Fibroblast of villous mesenchyme (primary cell): ENCODE measurements around the gene MRFAP1L1. TPM values are rescaled to one million over a fixed set of nuclear protein-coding genes. Genes with fewer than 3 reads are reported as not detected.
A peak's percentile ranks its signal among the peaks of the same experiment; 100 is the strongest.
"Not testable (repeated sequence)": the region's sequence is repeated elsewhere in the genome, so short reads cannot be mapped to it uniquely, and the experiment has no call there.

Experiments used
- DNase-seq: peaks from one replicate; pipeline ENCODE4 v3.0.0-alpha.2; 2010; ENCODE audit warnings: low read depth
- H3K4me3 ChIP-seq: 2 replicates; pipeline ENCODE4 v1.5.1; 2011; ENCODE audit warnings: low read depth, mild to moderate bottlenecking, low read length
- total RNA-seq: library from RNA; depleted of rRNA; stranded (reverse); fragments of >200 nt; gene quantifications from 2 replicates; pipeline ENCODE4 v1.2.3, GENCODE V29; 2012
- TF ChIP-seq, protein P1 (sequence below): IDR thresholded peaks from 2 replicates; pipeline ENCODE4 v1.5.1; 2012; ENCODE audit warnings: low read depth, mild to moderate bottlenecking, low read length; ENCODE audit not compliant: insufficient read depth

The MRFAP1L1 gene
- total RNA-seq, 1 donor, result 42.7 TPM

DNA sequence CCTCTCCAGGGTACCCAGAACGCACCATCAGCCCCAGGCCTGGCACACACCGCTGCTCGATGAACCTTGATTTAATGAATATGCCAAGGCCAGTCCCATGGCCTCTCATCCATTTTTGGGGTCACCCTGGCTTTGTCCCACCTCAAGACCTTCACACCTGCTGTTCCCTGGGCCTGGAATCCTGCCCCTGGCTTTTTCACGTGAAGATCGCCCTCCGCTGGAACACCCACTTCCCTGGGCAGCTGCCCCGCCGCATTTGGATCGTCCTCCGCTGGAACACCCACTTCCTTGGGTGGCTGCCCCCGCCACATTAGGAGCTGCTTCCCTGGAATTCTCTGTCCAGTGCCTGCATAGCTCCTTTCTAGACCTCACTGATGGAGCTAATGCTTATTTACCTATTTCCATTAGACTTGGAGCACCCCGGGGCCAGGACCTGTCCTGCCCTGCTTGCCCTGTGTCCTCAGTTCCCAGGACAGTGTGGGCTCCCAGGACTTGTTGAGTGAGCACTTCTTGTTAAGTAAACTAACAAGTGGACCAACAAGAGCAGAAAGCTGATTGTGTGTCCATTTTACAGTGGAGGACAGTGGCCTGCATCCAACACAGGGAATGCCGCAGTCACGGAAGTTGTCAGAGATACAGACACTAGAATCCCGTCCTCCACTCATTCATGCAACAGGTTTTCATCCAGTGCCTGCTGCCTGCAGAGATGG is 18.8 kb upstream of the MRFAP1L1 start:
- TF ChIP-seq, protein P1, sequence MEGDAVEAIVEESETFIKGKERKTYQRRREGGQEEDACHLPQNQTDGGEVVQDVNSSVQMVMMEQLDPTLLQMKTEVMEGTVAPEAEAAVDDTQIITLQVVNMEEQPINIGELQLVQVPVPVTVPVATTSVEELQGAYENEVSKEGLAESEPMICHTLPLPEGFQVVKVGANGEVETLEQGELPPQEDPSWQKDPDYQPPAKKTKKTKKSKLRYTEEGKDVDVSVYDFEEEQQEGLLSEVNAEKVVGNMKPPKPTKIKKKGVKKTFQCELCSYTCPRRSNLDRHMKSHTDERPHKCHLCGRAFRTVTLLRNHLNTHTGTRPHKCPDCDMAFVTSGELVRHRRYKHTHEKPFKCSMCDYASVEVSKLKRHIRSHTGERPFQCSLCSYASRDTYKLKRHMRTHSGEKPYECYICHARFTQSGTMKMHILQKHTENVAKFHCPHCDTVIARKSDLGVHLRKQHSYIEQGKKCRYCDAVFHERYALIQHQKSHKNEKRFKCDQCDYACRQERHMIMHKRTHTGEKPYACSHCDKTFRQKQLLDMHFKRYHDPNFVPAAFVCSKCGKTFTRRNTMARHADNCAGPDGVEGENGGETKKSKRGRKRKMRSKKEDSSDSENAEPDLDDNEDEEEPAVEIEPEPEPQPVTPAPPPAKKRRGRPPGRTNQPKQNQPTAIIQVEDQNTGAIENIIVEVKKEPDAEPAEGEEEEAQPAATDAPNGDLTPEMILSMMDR, result no peak
- no peak for DNase-seq

DNA sequence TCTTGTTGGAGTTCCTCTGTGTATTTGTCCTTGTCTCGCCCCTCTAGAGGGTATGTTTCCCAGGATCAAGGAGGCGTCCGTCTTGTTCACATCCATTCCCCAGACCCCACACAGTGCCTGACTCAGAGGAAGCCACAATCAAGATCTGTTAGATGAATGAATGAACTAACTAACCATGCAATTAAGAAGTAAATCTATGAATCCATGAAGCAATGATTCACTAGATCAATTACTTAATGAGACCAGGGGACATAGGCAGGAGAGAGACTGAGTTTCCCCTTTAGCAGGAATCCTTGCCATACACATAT is 18.2 kb upstream of the MRFAP1L1 start:
- no peak overlapping the region for H3K4me3 ChIP-seq
- DNase-seq, result no peak
- TF ChIP-seq, protein P1, result no peak

More for the DNA sequence above, 18.8 kb upstream of the MRFAP1L1 start:
- no peak overlapping the region for H3K4me3 ChIP-seq

DNA sequence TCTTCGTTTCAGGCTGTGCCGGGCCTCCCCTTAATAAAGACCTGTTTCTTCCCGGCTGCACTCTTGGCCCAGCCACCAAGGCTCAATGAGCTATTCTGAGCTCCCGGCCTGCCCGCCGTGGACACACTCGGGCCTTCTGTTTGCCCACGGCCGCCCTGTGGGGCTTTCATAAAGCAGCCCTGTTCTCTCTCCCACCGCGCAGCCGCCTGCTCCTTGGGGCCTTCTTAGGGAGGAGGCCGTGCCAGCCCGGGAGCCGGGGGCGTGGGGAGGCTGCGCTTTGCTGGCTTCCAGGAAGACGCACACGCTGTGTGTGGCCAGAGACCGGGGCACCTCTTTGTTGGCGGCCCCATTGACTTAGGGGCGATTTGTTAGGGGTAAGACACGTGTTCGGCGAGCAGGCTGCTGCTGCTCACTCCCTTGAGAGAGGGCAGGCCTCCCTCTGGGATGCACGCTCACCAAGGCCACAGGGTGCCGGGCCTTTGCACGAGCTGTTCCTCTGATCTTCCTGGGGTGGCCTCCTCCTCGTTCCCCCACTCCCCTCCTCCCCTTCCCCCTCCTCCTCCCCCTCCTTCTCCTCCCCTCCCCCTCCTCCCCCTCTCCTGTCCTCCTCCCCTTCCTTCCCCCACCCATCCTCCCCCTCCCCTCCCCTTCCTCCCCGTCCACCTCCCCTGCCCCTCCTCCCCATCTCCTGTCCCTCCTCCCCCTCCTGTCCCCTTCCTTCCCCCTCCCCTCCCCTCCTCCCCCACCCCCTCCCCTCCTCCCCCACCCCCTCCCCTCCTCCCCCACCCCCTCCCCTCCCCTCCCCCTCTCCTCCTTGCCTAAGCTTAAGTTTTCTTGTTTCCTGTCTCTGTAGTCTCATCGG is 17.6 kb upstream of the MRFAP1L1 start:
- TF ChIP-seq, protein P1, result no peak
- DNase-seq, result peak; percentile 46
- H3K4me3 ChIP-seq, result no peak overlapping the region

DNA sequence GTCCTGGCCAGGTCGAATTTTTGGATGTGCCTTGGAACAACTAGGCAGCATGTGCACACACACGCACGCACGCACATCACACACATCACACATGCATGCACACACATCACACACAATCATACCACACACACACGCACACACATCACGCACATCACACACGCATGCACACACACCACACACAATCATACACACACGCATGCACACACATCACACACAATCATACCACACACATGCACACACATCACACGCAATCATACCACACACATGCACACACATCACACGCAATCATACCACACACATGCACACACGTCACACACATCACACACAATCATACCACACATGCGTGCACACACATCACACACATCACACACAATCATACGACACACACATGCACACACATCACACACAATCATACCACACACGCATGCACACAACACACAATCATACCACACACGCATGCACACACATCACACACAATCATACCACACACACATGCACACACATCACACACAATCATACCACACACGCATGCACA is 15.8 kb upstream of the MRFAP1L1 start:
- not testable (repeated sequence) for DNase-seq, H3K4me3 ChIP-seq

DNA sequence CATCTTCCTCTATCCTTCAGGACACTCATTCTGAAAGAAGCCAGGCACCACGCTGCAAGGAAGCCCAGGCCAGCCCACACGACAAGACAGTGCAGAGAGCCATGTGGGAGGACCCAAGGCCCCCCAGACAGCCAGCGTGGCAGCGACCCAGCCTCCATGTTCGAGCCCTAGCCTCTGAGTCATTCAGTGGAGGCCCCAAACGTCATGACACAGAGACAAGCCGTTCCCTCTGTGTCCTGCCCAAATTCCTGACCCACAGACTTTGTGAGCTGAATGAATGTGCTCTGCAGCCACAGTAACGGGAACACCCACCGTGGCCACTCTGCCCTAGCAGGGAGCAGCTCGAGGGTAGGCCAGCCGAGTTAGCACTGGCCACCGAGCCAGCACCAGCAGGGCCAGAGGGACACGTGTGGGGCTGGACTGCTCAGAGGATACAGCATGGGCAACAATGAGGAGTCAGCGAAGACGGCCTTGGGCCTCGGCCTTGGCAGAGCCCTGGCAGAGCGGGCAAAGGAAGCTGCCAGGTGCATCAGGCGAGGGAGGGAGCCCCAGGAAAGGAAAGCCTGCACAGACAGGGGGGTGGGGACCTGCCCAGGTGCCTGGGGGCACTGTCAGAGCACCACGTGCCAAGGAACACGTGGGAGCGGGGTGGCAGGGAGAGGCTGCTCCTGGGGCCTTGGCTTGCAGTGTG is 14.9 kb upstream of the MRFAP1L1 start:
- TF ChIP-seq, protein P1, result no peak
- no peak overlapping the region for H3K4me3 ChIP-seq
- DNase-seq, result peak; percentile 33

DNA sequence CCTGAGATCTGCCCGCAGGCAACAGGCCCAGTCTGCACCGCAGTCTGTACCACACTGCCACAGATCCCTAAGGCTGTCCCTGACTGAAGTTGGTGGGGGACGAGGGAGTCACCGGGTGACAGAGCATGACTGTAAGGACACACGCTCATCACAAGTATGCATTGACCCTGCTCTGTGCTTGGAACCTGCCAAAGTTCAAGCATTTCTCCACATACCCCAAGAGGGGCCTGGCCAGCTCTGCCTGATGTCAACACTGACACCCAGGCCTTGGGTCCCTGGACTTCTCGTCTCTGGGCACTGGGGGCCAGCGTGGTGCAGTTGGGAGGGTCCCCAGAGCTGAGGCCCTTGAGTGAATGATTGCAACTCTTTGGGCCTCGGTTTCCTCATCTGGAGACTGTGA is 14.2 kb upstream of the MRFAP1L1 start:
- no peak for DNase-seq
- H3K4me3 ChIP-seq, result no peak overlapping the region

More for the DNA sequence above, 14.2 kb upstream of the MRFAP1L1 start:
- TF ChIP-seq, protein P1, result no peak
